Breast epithelium (tissue), 4 donors: ENCODE results near the gene ALDH16A1. TPM values are rescaled to one million over a fixed set of nuclear protein-coding genes. Genes with fewer than 3 reads are reported as not detected.

Experiments used
- DNase-seq, 2 donors: peaks; one replicate each; pipeline ENCODE4 v3.0.0-alpha.2; 2019; ENCODE audit warnings: low spot score in 2 of 2
- H3K27ac ChIP-seq, 2 donors: fragments of 200-600 bp; sonication (generic) in 1 of 2; one replicate each; pipeline ENCODE4 v1.5.1; 2016 to 2019; ENCODE audit warnings: mild to moderate bottlenecking in 1 of 2
- H3K27me3 ChIP-seq, 2 donors: fragments of 200-600 bp; sonication (generic) in 1 of 2; one replicate each; pipeline versions ENCODE4 v1.5.1 to v1.6.0; 2017 to 2019; ENCODE audit warnings: control low read depth in 1 of 2, mild to moderate bottlenecking in 1 of 2
- H3K36me3 ChIP-seq: fragments of 200-600 bp; one replicate; pipeline ENCODE4 v1.5.1; 2019
- H3K4me1 ChIP-seq, 2 donors: fragments of 200-600 bp; sonication (generic); one replicate each; pipeline ENCODE4 v1.5.1; 2016 to 2019; ENCODE audit warnings: control low read depth in 1 of 2
- H3K4me3 ChIP-seq, 3 donors: fragments of 200-600 bp; sonication (generic); 1 replicate in 2 of 3; 2 replicates in 1 of 3; pipeline ENCODE4 v1.5.1; 2016 to 2019; ENCODE audit warnings: mild to moderate bottlenecking in 3 of 3, moderate library complexity in 2 of 3
- H3K9me3 ChIP-seq, 2 donors: fragments of 200-600 bp; sonication (generic) in 1 of 2; one replicate each; pipeline ENCODE4 v1.5.1; 2016 to 2019; ENCODE audit warnings: control low read depth in 1 of 2
- POLR2A ChIP-seq: fragments of 450-650 bp; IDR thresholded peaks from one replicate; pipeline ENCODE4 v1.6.1; 2016; ENCODE audit warnings: antibody characterized with exemption, mild to moderate bottlenecking, moderate library complexity
- POLR2AphosphoS5 ChIP-seq, 3 donors: sonication (generic); formaldehyde crosslinking; IDR thresholded peaks; one replicate each; pipeline ENCODE4 v1.6.1; 2017; ENCODE audit warnings: antibody characterized with exemption in 3 of 3
- intact Hi-C: fragments of 100-400 bp; cut with DNase I; formaldehyde crosslinking; loops from one replicate; pipeline ENCODE4 v1.15.1; 2023; ENCODE audit warnings: low total_unique reads
- total RNA-seq, 3 donors: library from RNA; depleted of rRNA; stranded (reverse); fragments of >200 nt; gene quantifications; one replicate each; pipeline ENCODE4 v1.1.0, GENCODE V29; 2016
- TF ChIP-seq, protein P1 (sequence below), 3 donors: fragments of 450-650 bp; IDR thresholded peaks; one replicate each; pipeline ENCODE4 v1.5.1; 2016 to 2017; ENCODE audit warnings: antibody characterized with exemption in 3 of 3, mild to moderate bottlenecking in 3 of 3, moderate library complexity in 3 of 3

Gene ALDH16A1
- total RNA-seq, 3 donors from 2014 or later: 20.6 to 34.4 (median 32.2) TPM

DNA sequence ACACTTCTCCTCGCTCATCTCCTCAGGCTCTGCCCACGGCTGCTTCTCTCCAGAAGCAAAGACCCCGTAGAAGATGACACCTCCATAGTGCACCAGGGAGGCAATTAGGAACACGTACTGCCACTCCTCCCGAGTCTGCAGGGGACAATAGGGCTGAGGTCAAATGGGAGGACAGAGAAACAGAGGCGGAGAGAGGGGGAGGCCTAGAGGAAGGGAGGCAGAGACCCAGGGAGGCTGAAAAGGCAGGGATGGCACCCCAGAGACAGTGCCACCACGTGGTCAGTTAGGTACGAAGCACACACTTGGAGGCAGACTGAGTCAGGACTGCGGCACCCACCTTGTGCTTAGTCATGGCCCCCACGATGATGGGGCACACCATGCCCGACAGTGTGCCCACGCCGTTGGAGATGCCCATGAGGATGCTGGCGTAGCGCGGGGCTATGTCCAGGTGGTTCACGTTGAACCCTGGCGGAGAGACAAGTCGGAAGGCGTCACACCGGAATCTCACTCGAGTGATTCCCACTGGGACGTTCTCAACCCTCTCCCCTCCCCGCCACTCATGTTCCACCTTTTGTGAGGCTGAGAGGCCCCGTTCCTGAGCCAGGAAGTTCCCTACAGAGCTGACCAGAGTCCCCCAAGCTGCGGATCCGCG lies 22.2 kb upstream of the ALDH16A1 start:
- peaks cover 5 to 6% of the 10 kb centered on the region in 2 donors for H3K4me1 ChIP-seq
- intact Hi-C loops: loop anchor here (10.0 kb wide), 1 partner anchor 176 kb away; no protein-coding TSS in a partner anchor
- no peak overlapping the region for H3K27ac ChIP-seq
- no peak for TF ChIP-seq POLR2AphosphoS5 (IDR thresholded peaks at IDR 0.05)
- TF ChIP-seq, protein P1, sequence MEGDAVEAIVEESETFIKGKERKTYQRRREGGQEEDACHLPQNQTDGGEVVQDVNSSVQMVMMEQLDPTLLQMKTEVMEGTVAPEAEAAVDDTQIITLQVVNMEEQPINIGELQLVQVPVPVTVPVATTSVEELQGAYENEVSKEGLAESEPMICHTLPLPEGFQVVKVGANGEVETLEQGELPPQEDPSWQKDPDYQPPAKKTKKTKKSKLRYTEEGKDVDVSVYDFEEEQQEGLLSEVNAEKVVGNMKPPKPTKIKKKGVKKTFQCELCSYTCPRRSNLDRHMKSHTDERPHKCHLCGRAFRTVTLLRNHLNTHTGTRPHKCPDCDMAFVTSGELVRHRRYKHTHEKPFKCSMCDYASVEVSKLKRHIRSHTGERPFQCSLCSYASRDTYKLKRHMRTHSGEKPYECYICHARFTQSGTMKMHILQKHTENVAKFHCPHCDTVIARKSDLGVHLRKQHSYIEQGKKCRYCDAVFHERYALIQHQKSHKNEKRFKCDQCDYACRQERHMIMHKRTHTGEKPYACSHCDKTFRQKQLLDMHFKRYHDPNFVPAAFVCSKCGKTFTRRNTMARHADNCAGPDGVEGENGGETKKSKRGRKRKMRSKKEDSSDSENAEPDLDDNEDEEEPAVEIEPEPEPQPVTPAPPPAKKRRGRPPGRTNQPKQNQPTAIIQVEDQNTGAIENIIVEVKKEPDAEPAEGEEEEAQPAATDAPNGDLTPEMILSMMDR (IDR thresholded peaks at IDR 0.05): no peak
- H3K9me3 ChIP-seq: no peaks in the 10 kb centered on the region
- peaks cover 17 to 79% of the 10 kb centered on the region in 2 donors for H3K27me3 ChIP-seq
- no peaks in the 10 kb centered on the region for H3K36me3 ChIP-seq
- no peak overlapping the region for H3K4me3 ChIP-seq
- no peak for DNase-seq

DNA sequence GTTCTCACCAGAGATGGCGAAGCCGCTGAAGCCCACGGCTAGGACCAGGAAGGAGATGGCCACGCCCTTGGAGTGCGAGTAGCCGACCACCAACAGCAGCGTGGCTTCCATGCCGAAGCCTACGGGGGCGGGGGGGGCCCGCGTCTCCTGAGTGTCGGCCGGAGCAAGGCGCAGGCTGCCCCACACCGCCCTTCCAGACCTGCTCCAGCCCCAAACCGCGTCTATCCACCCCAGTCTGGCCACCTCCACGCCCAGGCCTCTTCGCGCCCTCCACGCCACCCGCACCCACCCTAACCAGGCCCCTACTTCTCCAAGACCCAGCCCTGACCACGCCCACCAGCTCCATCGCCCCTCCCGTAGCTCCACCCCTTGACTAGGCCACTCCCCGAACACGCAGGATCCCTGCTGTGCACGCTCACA lies 21.7 kb upstream of the ALDH16A1 start:
- no peak for DNase-seq
- Histone ChIP-seq H3K9me3 (no peaks in the 10 kb centered on the region), H3K4me1 (peaks cover 5 to 6% of the 10 kb centered on the region in 2 donors), H3K36me3 (no peaks in the 10 kb centered on the region), H3K4me3 (no peak overlapping the region), H3K27me3 (peaks cover 15 to 79% of the 10 kb centered on the region in 2 donors), H3K27ac (no peak overlapping the region)
- TF ChIP-seq POLR2A (no peak), POLR2AphosphoS5 (IDR thresholded peaks at IDR 0.05) (no peak)
- TF ChIP-seq, protein P1 (IDR thresholded peaks at IDR 0.05): no peak
- intact Hi-C loops: loop anchor here (10.0 kb wide), 1 partner anchor 177 kb away; no protein-coding TSS in a partner anchor

DNA sequence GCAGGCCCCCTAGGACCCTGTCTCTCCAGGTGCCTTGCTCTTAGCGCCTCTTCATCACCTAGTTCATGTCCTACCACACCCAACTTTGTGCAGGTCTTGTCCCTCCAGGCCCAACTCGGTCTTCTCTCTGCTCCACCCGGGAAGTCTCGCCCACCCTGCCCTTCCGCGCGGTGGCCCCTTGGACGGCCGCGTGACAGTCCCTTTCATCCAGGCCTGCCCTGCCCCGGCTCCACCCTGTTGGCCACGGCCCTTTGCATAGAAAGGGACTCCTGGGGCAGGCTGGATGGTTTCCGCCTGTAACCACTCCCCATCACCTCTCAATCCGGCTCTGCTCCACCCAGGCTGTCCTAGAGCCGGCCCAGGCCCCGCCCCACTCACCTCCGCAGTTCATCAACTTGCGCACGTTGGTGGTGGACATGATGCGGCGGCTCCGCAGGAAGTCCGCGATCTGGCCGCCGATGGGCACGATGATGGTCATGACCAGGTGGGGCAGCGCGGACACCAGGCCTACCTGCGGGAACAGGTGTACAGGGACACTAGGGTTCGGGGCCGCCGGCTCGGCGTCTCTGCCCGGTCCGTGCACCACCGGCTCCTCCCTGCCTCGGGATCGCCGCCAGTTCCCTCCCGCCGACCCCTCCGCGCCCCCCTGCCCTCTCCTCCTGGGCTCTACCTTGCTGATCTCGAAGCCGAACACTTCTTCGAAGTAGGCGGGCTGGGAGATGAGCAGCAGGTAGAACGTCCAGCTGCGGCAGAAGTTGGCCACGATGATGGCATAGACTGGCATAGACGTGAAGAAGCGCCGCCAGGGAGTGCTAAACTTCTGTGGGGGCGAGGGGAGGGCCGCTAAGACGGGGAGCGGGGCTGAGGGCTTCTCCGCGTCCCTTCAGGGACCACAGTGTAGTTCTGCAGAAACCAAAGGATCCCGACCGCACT lies 20.6 kb upstream of the ALDH16A1 start:
- intact Hi-C loops: loop anchor here (10.0 kb wide), 1 partner anchor 178 kb away; no protein-coding TSS in a partner anchor
- DNase-seq: no peak
- no peak overlapping the region for H3K27ac ChIP-seq
- no peaks in the 10 kb centered on the region for H3K36me3 ChIP-seq
- peaks cover 5 to 6% of the 10 kb centered on the region in 2 donors for H3K4me1 ChIP-seq
- no peaks in the 10 kb centered on the region for H3K9me3 ChIP-seq
- TF ChIP-seq POLR2A (no peak), POLR2AphosphoS5 (IDR thresholded peaks at IDR 0.05) (no peak)
- TF ChIP-seq, protein P1 (IDR thresholded peaks at IDR 0.05): no peak
- peaks cover 12 to 79% of the 10 kb centered on the region in 2 donors for H3K27me3 ChIP-seq
- H3K4me3 ChIP-seq: peak overlapping the region in 1 of 3 donors; percentile 35

DNA sequence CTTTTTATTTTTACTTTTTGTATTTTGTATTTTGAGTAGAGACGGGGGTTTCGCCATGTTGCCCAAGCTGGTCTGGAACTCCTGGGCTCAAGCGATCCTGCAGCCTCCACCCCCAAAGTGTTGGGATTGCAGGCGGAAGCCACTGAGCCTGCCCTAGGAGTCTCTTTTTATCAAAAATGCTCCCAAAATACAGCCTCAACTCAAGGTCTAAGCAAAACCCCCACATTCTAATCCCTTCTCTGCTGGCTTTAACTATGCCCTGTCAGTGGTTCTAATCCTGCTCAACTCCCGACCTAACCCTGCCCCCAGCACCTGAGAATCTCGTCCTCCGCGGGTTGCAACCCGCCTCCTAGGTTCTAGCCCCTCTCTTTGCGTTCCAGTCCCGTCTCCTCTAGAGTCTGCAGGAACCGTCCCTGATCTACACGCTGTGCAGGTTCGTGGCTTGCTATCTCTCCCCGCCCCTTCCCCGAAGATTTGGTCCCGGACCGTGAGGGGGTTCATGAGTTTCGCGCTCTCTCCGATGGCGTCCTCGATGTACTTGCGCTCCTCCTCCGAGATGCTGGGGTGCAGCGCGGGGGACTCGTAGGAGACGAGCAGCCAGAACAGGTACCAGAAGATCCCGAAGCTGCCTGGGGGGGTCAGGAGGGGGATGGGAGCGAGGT lies 19.7 kb upstream of the ALDH16A1 start:
- no peak for DNase-seq
- Histone ChIP-seq H3K27me3 (peaks cover 8 to 74% of the 10 kb centered on the region in 2 donors), H3K9me3 (no peaks in the 10 kb centered on the region), H3K4me1 (peaks cover under 1 to 2% of the 10 kb centered on the region in 2 donors), H3K36me3 (no peaks in the 10 kb centered on the region), H3K4me3 (no peak overlapping the region), H3K27ac (no peak overlapping the region)
- intact Hi-C loops: loop anchor here (10.0 kb wide), 1 partner anchor 179 kb away; no protein-coding TSS in a partner anchor
- TF ChIP-seq, protein P1 (IDR thresholded peaks at IDR 0.05): no peak
- no peak for TF ChIP-seq POLR2A
- TF ChIP-seq POLR2AphosphoS5 (IDR thresholded peaks at IDR 0.05): no peak
